IPS-18a (cell line): ENCODE measurements around the gene VIPR2.

Experiments
- H3K27ac ChIP-seq: one replicate; pipeline ENCODE4 v1.5.1; 2013; ENCODE audit warnings: low read length
- H3K27me3 ChIP-seq: one replicate; pipeline ENCODE4 v1.6.1; 2013; ENCODE audit warnings: mild to moderate bottlenecking, low read length; ENCODE audit not compliant: control insufficient read depth, insufficient read depth
- H3K36me3 ChIP-seq: one replicate; pipeline ENCODE4 v1.6.1; 2013; ENCODE audit warnings: low read depth, low read length; ENCODE audit not compliant: control insufficient read depth
- H3K4me1 ChIP-seq: one replicate; pipeline ENCODE4 v1.6.1; 2013; ENCODE audit warnings: low read depth, low read length; ENCODE audit not compliant: control insufficient read depth
- H3K4me3 ChIP-seq: one replicate; pipeline ENCODE4 v1.5.1; 2013; ENCODE audit warnings: low read length
- H3K9ac ChIP-seq: one replicate; pipeline ENCODE4 v1.6.1; 2013; ENCODE audit warnings: mild to moderate bottlenecking, low read length, moderate library complexity
- H3K9me3 ChIP-seq: one replicate; pipeline ENCODE4 v1.6.1; 2013; ENCODE audit warnings: low read depth, low read length; ENCODE audit not compliant: control insufficient read depth

The VIPR2 gene

DNA sequence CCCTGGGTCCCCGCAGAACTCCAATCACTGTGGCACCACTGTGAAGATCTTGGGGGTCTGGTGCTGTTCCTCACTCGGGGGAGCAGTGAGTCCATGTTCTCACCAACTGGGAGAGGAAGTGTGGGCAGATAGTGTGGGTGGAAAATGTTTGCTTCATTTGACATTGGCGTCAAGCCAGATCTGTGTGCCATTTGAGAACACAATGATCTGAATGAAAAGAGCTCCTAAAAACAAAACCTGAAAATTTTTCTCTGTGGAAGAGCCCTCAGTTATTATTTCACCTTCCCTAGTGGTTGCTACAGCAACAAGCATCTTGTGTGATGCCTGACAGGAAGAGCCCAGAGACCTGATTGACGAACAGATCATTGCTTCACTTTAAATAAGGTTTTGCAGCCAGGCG lies 125.6 kb downstream of the VIPR2 start:
- Histone ChIP-seq H3K4me3 (no peak overlapping the region), H3K9ac (no peak overlapping the region), H3K36me3 (no peaks in the 10 kb centered on the region), H3K9me3 (no peaks in the 10 kb centered on the region), H3K27me3 (no peaks in the 10 kb centered on the region), H3K4me1 (peaks cover 8% of the 10 kb centered on the region), H3K27ac (no peak overlapping the region)

DNA sequence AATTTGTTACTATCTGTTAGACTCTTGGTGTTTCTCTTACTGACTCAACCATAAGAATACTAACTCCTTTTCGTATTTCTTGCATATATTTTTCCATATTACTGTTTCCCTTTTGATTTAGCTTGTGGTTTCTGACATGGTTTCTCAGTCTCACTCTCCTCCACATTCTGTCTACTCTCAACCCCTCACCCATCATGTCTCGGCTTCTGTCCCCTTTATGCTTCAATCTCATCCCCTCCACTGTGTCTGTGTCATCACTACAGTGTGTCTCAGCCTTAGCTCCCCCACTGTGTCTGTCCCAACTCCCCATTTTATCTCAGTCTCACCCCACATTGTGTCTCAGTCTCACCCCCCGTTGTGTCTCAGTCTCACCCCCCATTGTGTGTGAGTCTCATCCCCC lies 126.9 kb downstream of the VIPR2 start:
- Histone ChIP-seq H3K27me3 (no peaks in the 10 kb centered on the region), H3K9ac (no peak overlapping the region)

DNA sequence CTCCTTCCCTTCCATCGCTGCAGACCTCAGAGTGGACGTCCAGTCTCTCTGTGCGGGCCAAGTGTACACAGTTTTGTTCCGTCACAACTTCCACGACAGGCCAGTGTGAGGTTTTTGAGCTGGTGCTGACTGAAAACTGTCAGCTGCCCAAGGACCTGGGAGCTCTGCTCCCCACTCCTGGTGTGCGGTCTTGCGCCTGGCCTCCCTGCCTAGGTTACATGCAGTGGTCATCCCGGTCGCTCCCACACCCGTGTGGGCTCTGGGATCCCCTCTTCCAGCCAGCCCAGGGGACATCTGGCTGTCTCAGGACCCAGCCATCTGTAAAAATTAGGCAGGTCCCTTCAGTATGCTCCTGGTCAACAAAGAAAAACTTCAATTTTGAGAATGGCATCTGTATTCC lies 127.5 kb downstream of the VIPR2 start:
- H3K4me3 ChIP-seq = no peak overlapping the region
- no peaks in the 10 kb centered on the region for H3K27me3 ChIP-seq
- no peak overlapping the region for H3K9ac ChIP-seq
- H3K36me3 ChIP-seq = no peaks in the 10 kb centered on the region
- H3K4me1 ChIP-seq = peaks cover 8% of the 10 kb centered on the region
- no peaks in the 10 kb centered on the region for H3K9me3 ChIP-seq
- H3K27ac ChIP-seq = no peak overlapping the region

More for the DNA sequence above, 126.9 kb downstream of the VIPR2 start:
- Histone ChIP-seq H3K9me3 (no peaks in the 10 kb centered on the region), H3K36me3 (no peaks in the 10 kb centered on the region), H3K4me1 (peaks cover 8% of the 10 kb centered on the region), H3K27ac (no peak overlapping the region), H3K4me3 (no peak overlapping the region)

DNA sequence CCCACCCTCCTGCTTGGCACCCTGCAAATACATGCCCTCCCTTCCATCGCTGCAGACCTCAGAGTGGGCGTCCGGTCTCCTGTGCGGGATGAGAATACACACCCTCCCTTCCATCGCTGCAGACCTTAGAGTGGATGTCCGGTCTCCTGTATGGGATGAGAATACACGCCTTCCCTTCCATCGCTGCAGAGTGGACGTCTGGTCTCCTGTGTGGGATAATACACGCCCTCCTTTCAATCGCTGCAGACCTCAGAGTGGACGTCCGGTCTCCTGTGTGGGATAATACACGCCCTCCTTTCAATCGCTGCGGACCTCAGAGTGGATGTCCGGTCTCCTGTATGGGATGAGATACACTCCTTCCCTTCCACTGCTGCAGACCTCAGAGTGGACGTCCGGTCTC lies 128.1 kb downstream of the VIPR2 start:
- H3K27me3 ChIP-seq = no peaks in the 10 kb centered on the region
- no peaks in the 10 kb centered on the region for H3K9me3 ChIP-seq
- H3K4me1 ChIP-seq = peaks cover 8% of the 10 kb centered on the region
- H3K36me3 ChIP-seq = no peaks in the 10 kb centered on the region
- H3K9ac ChIP-seq = no peak overlapping the region
- H3K27ac ChIP-seq = no peak overlapping the region
- H3K4me3 ChIP-seq = no peak overlapping the region

GRCh38 chr7:159015454-159016410 lies 128.9 kb downstream of the VIPR2 start:
- no peaks in the 10 kb centered on the region for H3K27me3 ChIP-seq
- no peak overlapping the region for H3K4me3 ChIP-seq
- no peaks in the 10 kb centered on the region for H3K36me3 ChIP-seq
- no peaks in the 10 kb centered on the region for H3K9me3 ChIP-seq
- H3K27ac ChIP-seq = no peak overlapping the region
- peaks cover 12% of the 10 kb centered on the region for H3K4me1 ChIP-seq
- no peak overlapping the region for H3K9ac ChIP-seq

DNA sequence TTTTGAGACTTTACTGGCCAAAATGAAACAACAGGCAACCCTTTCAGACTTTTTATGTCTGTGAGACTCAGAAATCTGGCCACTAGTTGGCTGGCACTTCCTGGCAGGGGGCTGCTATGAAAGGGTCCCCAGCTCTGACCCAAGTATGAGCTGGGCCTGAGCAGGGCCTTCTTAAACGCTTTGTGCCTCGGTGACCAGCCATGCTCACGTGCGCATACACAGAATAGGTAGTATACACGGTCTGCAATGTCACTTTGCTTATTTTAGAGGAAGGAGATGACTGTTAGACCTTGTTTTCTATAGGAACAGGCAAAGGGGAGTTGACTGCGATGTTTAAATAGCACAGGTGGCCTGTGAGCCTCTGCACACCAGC lies 129.6 kb downstream of the VIPR2 start:
- no peaks in the 10 kb centered on the region for H3K27me3 ChIP-seq
- H3K36me3 ChIP-seq = no peaks in the 10 kb centered on the region
- no peak overlapping the region for H3K9ac ChIP-seq
- no peak overlapping the region for H3K27ac ChIP-seq
- H3K4me3 ChIP-seq = no peak overlapping the region
- H3K4me1 ChIP-seq = peaks cover 10% of the 10 kb centered on the region
- no peaks in the 10 kb centered on the region for H3K9me3 ChIP-seq

- Histone ChIP-seq H3K27me3 (no peaks in the 10 kb centered on the region), H3K36me3 (no peaks in the 10 kb centered on the region), H3K9ac (no peak overlapping the region), H3K9me3 (no peaks in the 10 kb centered on the region), H3K27ac (no peak overlapping the region), H3K4me3 (no peak overlapping the region), H3K4me1 (peaks cover 10% of the 10 kb centered on the region)
Measured at GRCh38 chr7:159014297-159015062, 130.2 kb downstream of the VIPR2 start.

DNA sequence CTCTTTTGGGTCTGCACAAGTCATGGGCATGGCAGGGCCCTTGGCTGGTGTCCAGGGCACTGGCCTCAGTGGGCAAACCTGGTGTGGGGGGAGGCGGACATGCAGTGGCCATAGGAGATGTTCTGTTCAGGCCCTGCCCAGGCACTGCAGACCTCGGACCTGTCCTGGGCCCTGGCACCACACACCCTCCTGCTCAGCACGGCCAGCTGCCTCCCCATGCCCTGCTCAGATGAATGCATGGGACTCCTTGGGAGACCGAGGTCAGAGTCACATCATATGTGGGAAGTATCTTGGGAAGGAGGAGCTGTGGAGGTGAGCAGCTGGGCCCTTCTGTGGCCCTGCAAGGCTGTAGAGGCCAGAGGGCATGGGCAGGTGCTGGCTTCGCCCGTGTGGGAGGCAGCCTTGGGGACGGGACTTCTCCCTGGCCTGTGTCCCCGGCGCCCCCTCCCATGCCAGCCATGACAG lies 130.8 kb downstream of the VIPR2 start:
- Histone ChIP-seq H3K9ac (no peak overlapping the region), H3K9me3 (no peaks in the 10 kb centered on the region), H3K27ac (no peak overlapping the region), H3K27me3 (no peaks in the 10 kb centered on the region), H3K4me1 (peaks cover 10% of the 10 kb centered on the region), H3K36me3 (no peaks in the 10 kb centered on the region), H3K4me3 (no peak overlapping the region)

DNA sequence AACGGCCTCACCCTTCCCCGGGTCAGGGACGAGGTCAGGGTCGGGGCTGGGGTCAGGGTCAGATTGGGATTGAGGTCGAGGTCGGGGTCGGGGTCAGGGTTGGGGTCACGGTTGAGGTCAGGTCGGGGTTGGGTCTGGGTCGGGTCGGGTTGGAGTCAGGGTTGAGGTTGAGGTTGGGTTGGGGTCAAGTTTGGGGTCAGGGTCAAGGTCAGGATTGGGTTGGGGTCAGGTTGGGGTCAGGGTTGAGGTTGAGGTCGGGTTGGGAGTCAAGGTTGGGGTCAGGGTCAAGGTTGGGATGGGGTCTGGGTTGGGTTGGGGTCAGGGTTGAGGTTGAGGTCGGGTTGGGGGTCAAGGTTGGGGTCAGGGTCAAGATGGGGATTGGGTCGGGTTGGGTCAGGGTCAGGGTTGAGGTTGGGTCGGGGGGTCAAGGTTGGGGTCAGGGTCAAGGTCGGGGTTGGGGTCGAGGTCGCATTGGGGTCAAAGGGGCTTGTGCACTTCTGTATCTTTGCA lies 131.4 kb downstream of the VIPR2 start:
- no peaks in the 10 kb centered on the region for H3K27me3 ChIP-seq
- peaks cover 10% of the 10 kb centered on the region for H3K4me1 ChIP-seq
- H3K9me3 ChIP-seq = no peaks in the 10 kb centered on the region
- no peak overlapping the region for H3K4me3 ChIP-seq
- H3K36me3 ChIP-seq = no peaks in the 10 kb centered on the region
- H3K9ac ChIP-seq = no peak overlapping the region
- no peak overlapping the region for H3K27ac ChIP-seq

GRCh38 chr7:159012353-159013069 lies 132.2 kb downstream of the VIPR2 start:
- Histone ChIP-seq H3K9ac (no peak overlapping the region), H3K27me3 (no peaks in the 10 kb centered on the region), H3K27ac (no peak overlapping the region), H3K4me1 (peaks cover 10% of the 10 kb centered on the region), H3K36me3 (no peaks in the 10 kb centered on the region), H3K9me3 (no peaks in the 10 kb centered on the region), H3K4me3 (no peak overlapping the region)

DNA sequence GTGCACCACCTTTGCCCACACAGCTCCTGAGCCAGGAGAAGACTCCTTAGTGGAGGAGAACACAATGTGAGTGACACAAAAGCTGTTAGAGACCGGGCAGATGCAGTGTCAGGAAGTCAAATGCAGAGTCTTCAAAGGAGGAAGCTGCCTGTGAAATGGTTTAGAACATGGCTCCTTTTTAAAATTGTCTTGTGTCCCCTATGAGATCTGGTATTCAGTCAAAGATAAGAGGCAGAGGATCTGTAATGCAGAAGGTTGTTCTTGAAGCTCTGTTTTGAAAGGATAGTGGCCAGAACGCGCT lies 133.0 kb downstream of the VIPR2 start:
- H3K27ac ChIP-seq = no peak overlapping the region
- peaks cover 10% of the 10 kb centered on the region for H3K4me1 ChIP-seq
- H3K27me3 ChIP-seq = no peaks in the 10 kb centered on the region
- no peak overlapping the region for H3K4me3 ChIP-seq
- no peaks in the 10 kb centered on the region for H3K9me3 ChIP-seq
- no peaks in the 10 kb centered on the region for H3K36me3 ChIP-seq
- no peak overlapping the region for H3K9ac ChIP-seq
